IPS-NIHi11 (cell line): ENCODE results near the gene P2RY6.
A peak's percentile ranks its signal among the peaks of the same experiment; 100 is the strongest.

Experiments
- DNase-seq: peaks from one replicate; pipeline ENCODE4 v3.0.0; 2012; ENCODE audit warnings: mixed read lengths, low spot score

P2RY6 gene

DNA sequence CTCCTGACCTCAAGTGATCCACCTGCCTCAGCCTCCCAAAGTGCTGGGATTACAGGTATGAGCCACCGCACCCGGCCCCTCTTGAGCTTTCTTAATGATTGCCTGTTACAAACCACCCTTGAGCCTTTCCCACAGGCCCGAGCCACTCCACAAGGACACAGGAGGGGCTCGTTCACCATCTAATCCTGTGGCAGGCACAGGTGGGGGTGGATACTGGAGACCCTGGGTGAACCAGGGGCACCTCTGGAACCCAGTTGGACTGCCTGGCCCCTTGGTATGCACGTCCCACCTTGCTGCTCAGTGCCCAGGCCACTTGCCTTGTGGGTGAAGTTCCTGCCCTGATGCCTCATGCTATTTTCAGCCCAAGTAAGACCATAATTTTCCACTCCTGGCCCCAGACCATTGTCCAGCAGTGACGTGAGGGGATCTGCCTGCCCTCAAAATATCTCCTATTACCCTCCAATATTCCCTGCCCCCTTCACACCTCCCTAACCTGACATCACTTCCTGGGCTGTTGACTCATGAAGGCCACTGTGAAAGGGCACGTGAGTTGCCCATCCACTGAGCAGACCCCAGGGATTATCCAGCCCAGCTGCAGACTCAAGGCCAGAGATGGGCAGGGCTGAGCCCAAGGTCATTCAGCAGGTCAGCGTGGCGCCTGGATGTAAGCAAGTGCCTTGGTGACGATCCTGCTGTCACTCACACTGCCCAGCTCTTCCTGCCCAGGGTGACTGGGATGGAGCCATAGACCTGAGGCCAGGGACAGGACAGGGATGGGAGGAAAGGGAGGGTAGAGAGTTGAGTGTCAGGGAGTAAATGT, 34.5 kb upstream of the P2RY6 start:
- no peak for DNase-seq

DNA sequence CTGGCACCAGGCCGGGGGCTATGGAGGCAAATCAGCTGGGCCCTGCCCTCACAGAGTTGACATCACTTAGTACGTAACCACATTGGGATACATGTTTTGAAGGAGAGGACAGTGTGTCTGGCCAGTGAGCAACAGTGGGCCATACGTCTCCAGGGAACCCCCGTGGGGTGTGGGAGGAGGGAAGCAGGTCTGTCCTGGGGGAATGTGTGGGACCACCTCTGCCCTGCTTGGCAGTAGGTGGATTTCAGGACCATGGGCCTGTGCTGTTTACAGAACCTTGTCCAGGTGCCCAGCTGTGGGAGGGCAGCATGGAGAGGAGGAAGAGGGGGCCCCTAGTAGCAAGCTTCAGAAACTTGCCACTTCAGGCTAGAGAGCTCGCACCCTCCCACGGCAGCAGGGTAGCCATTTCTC, 33.0 kb upstream of the P2RY6 start:
- no peak for DNase-seq

- no peak for DNase-seq
Measured at GRCh38 chr11:73239571-73240189, 32.5 kb upstream of the P2RY6 start.

DNA sequence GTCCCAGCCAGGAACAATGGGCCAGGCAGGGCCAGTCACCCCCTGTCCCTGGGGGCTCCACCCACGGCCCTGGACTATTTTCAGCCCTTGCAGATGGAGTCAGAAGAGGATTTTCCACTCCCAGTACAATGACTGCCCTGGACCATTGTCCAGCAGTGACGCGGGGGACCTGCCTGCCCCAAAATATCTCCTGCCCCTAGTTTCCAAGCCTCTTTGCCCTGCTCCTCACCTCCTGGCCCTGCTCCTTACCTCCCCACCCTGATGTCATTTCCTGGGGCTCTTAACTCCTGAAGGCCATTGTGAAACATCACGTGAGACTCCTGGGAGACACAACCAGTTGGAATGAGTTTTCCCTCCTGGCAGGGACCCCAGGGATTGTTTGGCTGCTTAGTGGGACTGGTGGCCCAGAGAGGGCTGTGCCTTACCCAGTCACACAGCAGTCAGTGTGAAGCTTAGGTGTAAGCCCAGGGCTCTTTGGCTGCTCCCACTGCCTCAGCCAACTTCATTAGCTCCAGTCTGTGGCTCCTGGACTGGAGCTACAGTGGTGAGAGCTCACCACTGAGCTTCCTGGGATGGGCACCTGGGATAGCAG, 31.9 kb upstream of the P2RY6 start:
- peak; percentile 56 for DNase-seq

DNA sequence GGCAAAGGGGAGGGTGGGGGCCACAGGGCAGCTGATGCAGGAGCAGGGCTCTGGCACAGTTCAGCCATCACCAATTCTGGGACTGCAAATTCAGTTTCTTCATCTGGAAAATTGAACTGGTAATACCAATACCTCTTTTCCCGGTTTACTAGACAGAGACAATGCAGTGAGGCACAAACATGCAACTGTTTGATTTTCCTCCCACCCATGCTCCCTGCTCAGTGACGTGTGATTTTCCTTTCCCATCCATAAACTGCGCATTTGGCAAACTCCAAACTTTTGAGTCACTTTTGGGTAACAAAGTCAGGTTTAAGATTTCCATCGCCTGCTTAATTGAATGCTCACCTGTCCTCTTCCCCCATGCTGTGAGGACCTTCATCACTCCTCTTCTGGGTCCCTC, 30.8 kb upstream of the P2RY6 start:
- no peak for DNase-seq

DNA sequence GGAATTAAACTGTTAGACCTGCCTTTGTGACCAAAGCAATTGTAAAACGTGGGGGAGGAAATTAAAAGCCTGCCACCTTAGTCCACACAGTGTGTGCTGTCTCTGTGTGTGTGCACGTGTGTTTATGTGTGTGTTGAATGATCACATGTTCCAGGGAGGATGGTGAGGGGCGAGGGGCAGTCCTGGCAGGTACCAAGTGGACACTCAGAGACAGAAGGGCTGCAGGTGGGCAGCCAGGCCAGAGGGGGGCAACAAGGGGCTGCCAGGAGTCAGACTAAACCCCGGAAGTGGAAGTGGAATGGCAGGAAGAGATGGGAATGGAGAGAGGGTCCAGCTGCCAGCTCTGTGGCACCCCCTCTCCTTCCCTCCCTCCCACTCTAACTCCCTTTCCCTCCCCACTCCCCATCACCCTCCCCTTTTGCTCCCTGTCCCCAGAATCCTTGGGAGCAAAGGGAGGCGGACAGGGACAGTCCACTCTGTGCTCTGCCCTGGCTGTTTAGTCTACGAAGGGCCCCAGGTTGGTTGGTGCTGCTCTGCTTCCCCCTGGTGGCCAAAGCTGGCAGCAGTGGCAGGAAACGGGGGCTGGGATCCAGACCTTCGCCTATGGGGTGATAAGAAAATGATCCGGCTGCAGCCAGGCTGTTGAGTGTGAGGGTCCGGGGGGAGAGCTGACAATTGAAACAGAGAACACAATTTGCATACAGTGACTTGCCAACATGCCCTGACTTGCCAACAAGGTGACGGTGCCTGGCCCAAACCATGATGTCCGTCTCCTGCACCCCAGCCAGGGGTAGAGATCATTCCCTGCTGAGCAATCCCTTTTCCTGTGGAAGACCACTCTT, 29.7 kb upstream of the P2RY6 start:
- DNase-seq = peak; percentile 78

GRCh38 chr11:73243093-73243485, 29.0 kb upstream of the P2RY6 start:
- DNase-seq = no peak

- DNase-seq = no peak
Measured at GRCh38 chr11:73244589-73245240, 27.4 kb upstream of the P2RY6 start.

- DNase-seq = no peak
Measured at GRCh38 chr11:73245461-73245860, 26.7 kb upstream of the P2RY6 start.

GRCh38 chr11:73246303-73246702, 25.8 kb upstream of the P2RY6 start:
- no peak for DNase-seq

DNA sequence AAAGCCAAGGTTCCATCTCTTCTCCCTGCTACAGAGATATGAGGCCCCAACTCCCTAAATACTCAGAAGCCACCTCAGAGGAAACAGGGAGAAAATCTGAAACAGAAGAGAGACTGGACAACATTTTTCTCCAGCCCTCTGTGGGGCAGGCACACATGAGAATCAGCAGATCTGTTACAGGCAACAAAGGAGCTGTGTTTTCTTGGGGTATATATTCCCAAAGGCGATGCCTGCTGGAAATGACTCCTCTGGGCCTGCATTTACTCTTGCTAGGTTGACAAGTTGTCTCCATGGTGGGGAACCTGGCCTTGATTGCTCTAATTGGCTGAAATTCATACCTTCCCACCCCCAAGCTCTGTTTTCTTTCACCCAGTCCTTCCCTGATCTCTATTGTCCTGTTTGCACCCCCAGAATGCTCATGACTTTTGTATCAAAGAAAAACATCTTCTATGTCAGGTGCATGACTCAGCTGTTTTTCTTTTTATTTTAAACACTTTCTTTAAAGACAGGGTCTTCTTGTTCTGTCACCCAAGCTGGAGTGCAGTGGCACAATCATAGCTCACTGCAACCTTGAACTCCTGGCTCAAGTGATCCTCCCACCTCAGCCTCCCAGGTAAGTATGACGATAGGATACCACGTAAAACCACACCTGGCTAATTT, 23.5 kb upstream of the P2RY6 start:
- DNase-seq = no peak

- no peak for DNase-seq
Measured at GRCh38 chr11:73249304-73249703, 22.8 kb upstream of the P2RY6 start.

- no peak for DNase-seq
Measured at GRCh38 chr11:73249853-73250783, 22.0 kb upstream of the P2RY6 start.

DNA sequence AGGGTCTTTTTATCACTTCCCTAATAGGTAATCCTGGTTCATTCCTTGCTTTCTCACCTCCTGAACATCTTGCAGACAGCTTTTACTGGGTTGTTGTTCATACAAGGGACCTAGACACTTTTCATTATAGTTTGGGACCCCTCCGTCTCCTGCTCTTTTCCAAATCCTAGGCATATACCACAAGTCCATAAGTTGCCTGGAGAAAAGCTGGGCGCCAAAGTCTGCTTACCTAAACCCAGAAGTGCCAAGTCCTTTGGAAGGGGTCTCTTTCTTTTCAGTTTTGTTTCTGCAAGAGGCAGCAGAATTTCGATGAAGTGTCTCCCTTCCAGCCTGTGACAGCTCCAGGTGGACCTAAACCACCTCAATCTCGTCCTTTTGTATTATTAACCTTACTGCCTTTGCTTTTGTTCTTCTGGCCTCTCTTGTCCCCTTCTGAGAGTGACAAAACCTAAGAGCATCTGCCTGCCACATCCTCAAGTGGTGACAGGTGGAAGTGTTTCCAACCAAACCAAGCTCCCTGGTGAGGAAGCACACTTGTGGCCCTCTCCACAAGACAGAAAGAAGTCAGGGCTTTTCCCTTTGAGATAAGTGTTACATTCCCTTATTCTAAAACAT, 19.5 kb upstream of the P2RY6 start:
- DNase-seq = peak; percentile 14

DNA sequence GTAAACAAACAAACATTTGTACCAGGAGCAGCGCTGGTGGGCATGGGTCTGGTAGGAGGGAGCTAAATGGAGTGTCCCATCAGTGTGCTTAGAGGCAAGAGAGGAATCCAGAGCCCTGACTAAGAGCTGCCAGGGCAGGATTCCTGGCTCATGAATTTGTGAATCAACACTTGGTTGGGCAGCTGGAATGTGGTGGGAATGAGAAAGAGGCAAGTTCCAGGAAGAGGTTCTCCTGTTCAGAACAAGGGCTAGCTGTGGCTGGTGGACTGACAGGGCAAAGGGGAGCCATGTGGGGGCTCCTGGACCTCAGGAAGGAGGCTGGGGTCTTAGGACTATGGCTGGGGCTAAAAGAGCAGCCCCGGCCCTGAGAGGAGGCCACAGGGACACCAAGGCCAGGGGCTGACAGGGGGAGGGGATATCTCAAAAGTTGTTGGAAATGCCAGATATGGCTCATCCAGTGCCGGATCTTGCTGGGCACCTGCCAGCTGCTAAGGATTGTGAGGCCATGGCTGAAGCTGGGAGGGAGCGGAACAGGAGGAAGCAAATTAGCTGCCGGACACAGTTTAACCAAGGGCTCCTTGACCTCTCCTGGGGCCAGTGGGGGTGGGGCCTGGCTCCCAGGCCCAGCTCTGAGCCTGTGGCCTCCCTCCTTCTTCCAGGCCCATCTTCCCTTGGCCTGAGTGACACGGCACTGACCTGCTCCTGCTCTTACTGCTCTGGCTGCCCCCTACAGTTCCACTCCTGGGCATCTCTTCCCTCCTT, 14.6 kb upstream of the P2RY6 start:
- no peak for DNase-seq

DNA sequence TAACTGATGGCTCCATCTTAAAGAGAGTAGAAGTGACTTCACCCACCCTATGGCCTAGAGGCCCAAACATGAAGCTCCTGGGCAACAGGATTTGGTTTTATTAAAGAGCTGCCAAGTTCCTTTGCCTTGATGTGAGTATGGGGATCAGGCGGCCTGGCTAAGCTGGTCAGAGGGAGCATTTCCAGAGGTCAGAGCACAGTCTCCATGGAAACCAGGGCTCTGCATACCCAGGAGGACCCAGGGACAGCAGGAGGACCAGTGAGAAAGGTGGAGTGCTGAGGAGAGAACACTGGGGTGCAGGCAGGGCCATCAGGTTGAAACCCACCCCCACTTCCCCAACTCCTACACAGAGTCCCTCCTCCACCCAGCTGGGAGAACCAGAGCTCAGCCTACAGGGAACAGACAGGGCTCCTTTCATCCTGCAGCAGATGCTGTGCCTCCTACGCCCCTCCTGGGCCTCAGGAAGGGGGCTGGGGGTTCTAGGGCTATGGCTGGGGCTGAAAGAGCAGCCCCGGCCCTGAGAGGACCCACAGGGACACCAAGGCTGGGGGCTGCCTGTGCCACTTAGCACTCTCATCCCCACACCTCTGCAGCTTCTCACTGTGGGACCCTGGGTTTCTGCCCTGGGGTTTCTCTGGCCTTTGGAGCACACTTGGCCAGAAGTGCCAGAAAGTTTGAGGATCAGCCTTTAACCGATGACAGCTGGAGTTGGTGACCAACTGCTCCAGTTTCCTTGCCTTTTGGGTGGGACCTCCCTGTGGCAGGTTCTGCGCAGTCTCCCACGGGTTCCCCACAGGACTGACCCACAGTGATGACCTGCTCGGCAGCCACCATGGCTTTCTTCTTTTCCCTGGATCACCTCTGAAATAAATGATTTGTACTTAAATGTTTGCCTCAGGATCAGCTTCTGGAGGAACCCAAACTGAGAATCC, 13.8 kb upstream of the P2RY6 start:
- DNase-seq = no peak

DNA sequence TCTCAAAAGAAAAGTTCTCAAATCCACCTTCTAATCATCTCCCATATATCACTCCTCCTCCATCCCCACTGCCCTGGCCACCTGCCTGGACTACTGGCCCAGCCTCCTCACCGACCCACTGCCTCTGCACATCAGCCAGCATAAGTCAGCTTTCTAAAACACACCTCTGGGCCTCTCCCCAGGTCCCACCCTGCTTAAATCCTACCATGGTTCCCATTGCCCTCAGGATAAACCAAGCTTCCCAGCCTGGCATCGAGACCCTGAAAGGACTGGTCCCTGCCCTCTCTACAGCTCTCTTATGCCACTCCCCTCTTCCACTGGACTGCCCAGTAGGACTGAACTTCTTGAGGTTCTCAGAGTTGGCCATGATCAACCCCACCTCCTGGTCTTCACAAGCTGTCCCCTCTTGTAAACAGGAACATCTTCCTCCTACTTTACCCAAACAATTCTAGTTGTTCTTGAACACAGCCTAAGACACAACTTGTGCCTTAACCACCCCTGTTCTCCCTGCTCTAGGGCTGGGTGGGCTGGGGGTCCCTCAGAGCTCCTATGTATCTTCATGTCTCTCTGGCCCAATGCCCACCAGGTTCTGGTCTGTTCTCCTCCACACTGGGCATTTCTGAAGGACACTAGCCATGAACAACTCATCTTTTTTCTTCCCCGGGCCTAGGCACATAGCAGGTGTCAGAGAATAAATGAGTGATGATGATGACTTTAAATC, 12.6 kb upstream of the P2RY6 start:
- no peak for DNase-seq
